ENCODE results near the gene CD8A.

Gene CD8A

GRCh38 chr2:86758405-86758804 is 32.3 kb downstream of the CD8A start:
- H3K4me1 ChIP-seq (ENCODE audit: control insufficient read depth, low read length), result no peaks in the 10 kb centered on the region
- H3K9me3 ChIP-seq (ENCODE audit: control insufficient read depth, insufficient read depth, low read length), result no peaks in the 10 kb centered on the region
- peaks cover 46% of the 10 kb centered on the region for H3K79me2 ChIP-seq (ENCODE audit: control insufficient read depth, low read length)
- no peak overlapping the region for H3K27ac ChIP-seq (ENCODE audit: low read depth, low read length)
- peaks cover 53% of the 10 kb centered on the region for H3K36me3 ChIP-seq (ENCODE audit: control insufficient read depth, low read length)
- H3K9me2 ChIP-seq (replicated peaks; ENCODE audit: control insufficient read depth, low read length), result no peaks in the 10 kb centered on the region
- no peaks in the 10 kb centered on the region for H3K27me3 ChIP-seq (ENCODE audit: control insufficient read depth, low read length)
- H3K4me3 ChIP-seq (ENCODE audit: low read length), result no peak overlapping the region
- no peaks in the 10 kb centered on the region; the same call in 1 of the 2 replicates for H3F3A ChIP-seq (ENCODE audit: control insufficient read depth, insufficient read depth)
- H3K4me2 ChIP-seq (ENCODE audit: low read length), result no peak overlapping the region
- H4K20me1 ChIP-seq (ENCODE audit: control insufficient read depth, insufficient read depth, low read depth, low read length), result no peaks in the 10 kb centered on the region
- no peak for TF ChIP-seq EZH2phosphoT487 (IDR thresholded peaks at IDR 0.05; ENCODE audit: borderline replicate concordance, low read length)

- H4K20me1 ChIP-seq (ENCODE audit: control insufficient read depth, insufficient read depth, low read depth, low read length), result no peaks in the 10 kb centered on the region
- no peaks in the 10 kb centered on the region for H3K9me2 ChIP-seq (replicated peaks; ENCODE audit: control insufficient read depth, low read length)
- H3K79me2 ChIP-seq (ENCODE audit: control insufficient read depth, low read length), result peaks cover 55% of the 10 kb centered on the region
- H3F3A ChIP-seq (ENCODE audit: control insufficient read depth, insufficient read depth), result no peaks in the 10 kb centered on the region; the same call in 1 of the 2 replicates
- peaks cover 4% of the 10 kb centered on the region; the same call in 1 of the 2 replicates for H3K9me3 ChIP-seq (ENCODE audit: control insufficient read depth, insufficient read depth, low read length)
- H3K4me2 ChIP-seq (ENCODE audit: low read length), result no peak overlapping the region
- no peak for TF ChIP-seq EZH2phosphoT487 (IDR thresholded peaks at IDR 0.05; ENCODE audit: borderline replicate concordance, low read length)
- TF ChIP-seq, protein P1, sequence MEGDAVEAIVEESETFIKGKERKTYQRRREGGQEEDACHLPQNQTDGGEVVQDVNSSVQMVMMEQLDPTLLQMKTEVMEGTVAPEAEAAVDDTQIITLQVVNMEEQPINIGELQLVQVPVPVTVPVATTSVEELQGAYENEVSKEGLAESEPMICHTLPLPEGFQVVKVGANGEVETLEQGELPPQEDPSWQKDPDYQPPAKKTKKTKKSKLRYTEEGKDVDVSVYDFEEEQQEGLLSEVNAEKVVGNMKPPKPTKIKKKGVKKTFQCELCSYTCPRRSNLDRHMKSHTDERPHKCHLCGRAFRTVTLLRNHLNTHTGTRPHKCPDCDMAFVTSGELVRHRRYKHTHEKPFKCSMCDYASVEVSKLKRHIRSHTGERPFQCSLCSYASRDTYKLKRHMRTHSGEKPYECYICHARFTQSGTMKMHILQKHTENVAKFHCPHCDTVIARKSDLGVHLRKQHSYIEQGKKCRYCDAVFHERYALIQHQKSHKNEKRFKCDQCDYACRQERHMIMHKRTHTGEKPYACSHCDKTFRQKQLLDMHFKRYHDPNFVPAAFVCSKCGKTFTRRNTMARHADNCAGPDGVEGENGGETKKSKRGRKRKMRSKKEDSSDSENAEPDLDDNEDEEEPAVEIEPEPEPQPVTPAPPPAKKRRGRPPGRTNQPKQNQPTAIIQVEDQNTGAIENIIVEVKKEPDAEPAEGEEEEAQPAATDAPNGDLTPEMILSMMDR (IDR thresholded peaks at IDR 0.05; ENCODE audit: low read depth, low read length, poor library complexity, severe bottlenecking), result no peak
- H3K27ac ChIP-seq (ENCODE audit: low read depth, low read length), result no peak overlapping the region
- no peak overlapping the region for H3K4me3 ChIP-seq (ENCODE audit: low read length)
- no peaks in the 10 kb centered on the region for H3K4me1 ChIP-seq (ENCODE audit: control insufficient read depth, low read length)
- H3K36me3 ChIP-seq (ENCODE audit: control insufficient read depth, low read length), result peaks cover 81% of the 10 kb centered on the region
- H3K27me3 ChIP-seq (ENCODE audit: control insufficient read depth, low read length), result no peaks in the 10 kb centered on the region
Observed at GRCh38 chr2:86753606-86754005, 37.1 kb downstream of the CD8A start.

DNA sequence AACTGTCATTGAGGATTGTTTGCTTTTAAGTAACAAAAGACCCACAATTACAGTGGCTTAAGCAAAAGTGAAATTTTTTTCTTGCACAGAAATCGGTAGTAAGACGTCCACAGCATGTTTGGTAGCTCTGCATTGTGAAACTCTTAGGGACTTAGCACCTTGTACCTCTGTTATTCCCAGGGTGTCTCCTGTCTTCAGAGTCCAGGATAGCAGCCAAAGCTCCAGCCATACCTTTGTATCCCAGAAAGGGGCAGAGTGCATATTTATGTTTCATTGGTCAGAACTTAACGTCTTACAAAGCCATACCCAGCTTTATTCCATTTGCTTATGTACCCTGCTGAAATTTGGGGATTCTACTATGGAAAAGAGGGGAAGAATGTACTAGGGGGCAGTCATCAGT is 37.8 kb downstream of the CD8A start:
- Histone ChIP-seq H3K27ac (ENCODE audit: low read depth, low read length) (no peak overlapping the region), H3K9me3 (ENCODE audit: control insufficient read depth, insufficient read depth, low read length) (peaks cover 4% of the 10 kb centered on the region; the same call in 1 of the 2 replicates), H3K9me2 (replicated peaks; ENCODE audit: control insufficient read depth, low read length) (no peaks in the 10 kb centered on the region), H3K4me2 (ENCODE audit: low read length) (no peak overlapping the region), H3F3A (ENCODE audit: control insufficient read depth, insufficient read depth) (no peaks in the 10 kb centered on the region), H3K4me1 (ENCODE audit: control insufficient read depth, low read length) (peaks cover 5% of the 10 kb centered on the region), H4K20me1 (ENCODE audit: control insufficient read depth, insufficient read depth, low read depth, low read length) (no peaks in the 10 kb centered on the region), H3K4me3 (ENCODE audit: low read length) (no peak overlapping the region), H3K36me3 (ENCODE audit: control insufficient read depth, low read length) (peaks cover 82% of the 10 kb centered on the region), H3K27me3 (ENCODE audit: control insufficient read depth, low read length) (no peaks in the 10 kb centered on the region), H3K79me2 (ENCODE audit: control insufficient read depth, low read length) (peaks cover 55% of the 10 kb centered on the region)
- TF ChIP-seq, protein P1 (IDR thresholded peaks at IDR 0.05; ENCODE audit: low read depth, low read length, poor library complexity, severe bottlenecking), result no peak
- no peak for TF ChIP-seq EZH2phosphoT487 (IDR thresholded peaks at IDR 0.05; ENCODE audit: borderline replicate concordance, low read length)

DNA sequence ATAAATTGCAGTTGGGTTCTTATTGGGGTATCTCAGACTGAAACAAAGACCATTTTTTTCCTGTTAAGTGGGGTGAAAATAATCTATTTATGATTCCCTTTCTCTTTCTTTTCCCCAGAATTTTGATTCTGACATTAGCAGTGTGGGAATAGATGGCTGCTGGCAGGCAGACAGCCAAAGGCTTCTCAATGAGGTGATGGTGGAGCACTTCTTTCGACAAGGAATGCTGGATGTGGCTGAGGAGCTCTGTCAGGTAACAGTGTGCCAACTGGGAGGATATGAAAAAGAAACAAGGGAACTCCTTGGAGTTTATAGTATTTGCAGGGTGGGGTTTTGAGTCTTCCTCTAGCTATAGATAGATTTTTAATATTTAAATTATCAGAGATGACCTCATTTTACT is 38.9 kb downstream of the CD8A start:
- Histone ChIP-seq H3K9me3 (ENCODE audit: control insufficient read depth, insufficient read depth, low read length) (peaks cover 4% of the 10 kb centered on the region; the same call in 1 of the 2 replicates), H3K9me2 (replicated peaks; ENCODE audit: control insufficient read depth, low read length) (no peaks in the 10 kb centered on the region), H3K36me3 (ENCODE audit: control insufficient read depth, low read length) (peaks cover 85% of the 10 kb centered on the region), H4K20me1 (ENCODE audit: control insufficient read depth, insufficient read depth, low read depth, low read length) (no peaks in the 10 kb centered on the region), H3K27me3 (ENCODE audit: control insufficient read depth, low read length) (no peaks in the 10 kb centered on the region), H3F3A (ENCODE audit: control insufficient read depth, insufficient read depth) (no peaks in the 10 kb centered on the region), H3K4me2 (ENCODE audit: low read length) (no peak overlapping the region), H3K4me1 (ENCODE audit: control insufficient read depth, low read length) (peaks cover 16% of the 10 kb centered on the region), H3K4me3 (ENCODE audit: low read length) (no peak overlapping the region), H3K27ac (ENCODE audit: low read depth, low read length) (no peak overlapping the region), H3K79me2 (ENCODE audit: control insufficient read depth, low read length) (peaks cover 58% of the 10 kb centered on the region)
- TF ChIP-seq EZH2phosphoT487 (IDR thresholded peaks at IDR 0.05; ENCODE audit: borderline replicate concordance, low read length), result no peak
- TF ChIP-seq, protein P1 (IDR thresholded peaks at IDR 0.05; ENCODE audit: low read depth, low read length, poor library complexity, severe bottlenecking), result no peak
